ENCODE data around the gene EXOG.

GRCh38 chr3:38574411-38575278, 78.5 kb downstream of the EXOG start:
- no peak for TF ChIP-seq CTCF (IDR thresholded peaks at IDR 0.05; ENCODE audit: low read length)
- no peak for TF ChIP-seq EZH2 (IDR thresholded peaks at IDR 0.05; ENCODE audit: borderline replicate concordance, low read length)

All from OCI-LY1 (cell line).